EL (cell line): ENCODE measurements around the gene RABAC1.
A peak's percentile ranks its signal among the peaks of the same experiment; 100 is the strongest.
"Not testable (repeated sequence)": the region's sequence is repeated elsewhere in the genome, so short reads cannot be mapped to it uniquely, and the experiment has no call there.

ENCODE experiments used
- DNase-seq: peaks from one replicate; pipeline ENCODE4 v3.0.0-alpha.2; 2016

The RABAC1 gene

DNA sequence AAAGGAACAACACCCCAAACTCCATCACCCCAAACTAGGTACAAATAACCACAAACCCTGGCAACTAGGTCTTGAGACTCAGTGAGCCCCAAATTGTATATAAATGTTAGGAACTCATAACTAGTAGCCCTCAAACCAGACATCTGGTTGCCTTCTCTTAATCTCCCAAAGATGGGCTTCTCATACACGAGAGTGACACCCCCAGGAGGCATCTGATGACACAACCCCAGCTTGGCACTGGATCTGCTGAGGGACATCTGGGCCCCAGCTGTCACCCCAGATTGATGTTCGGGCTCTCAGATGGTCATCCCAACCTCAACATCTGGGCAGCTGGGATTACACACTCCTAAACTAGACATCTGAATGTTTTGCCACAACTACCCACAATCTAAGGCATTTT, 14.8 kb downstream of the RABAC1 start:
- peak; percentile 44 for DNase-seq

DNA sequence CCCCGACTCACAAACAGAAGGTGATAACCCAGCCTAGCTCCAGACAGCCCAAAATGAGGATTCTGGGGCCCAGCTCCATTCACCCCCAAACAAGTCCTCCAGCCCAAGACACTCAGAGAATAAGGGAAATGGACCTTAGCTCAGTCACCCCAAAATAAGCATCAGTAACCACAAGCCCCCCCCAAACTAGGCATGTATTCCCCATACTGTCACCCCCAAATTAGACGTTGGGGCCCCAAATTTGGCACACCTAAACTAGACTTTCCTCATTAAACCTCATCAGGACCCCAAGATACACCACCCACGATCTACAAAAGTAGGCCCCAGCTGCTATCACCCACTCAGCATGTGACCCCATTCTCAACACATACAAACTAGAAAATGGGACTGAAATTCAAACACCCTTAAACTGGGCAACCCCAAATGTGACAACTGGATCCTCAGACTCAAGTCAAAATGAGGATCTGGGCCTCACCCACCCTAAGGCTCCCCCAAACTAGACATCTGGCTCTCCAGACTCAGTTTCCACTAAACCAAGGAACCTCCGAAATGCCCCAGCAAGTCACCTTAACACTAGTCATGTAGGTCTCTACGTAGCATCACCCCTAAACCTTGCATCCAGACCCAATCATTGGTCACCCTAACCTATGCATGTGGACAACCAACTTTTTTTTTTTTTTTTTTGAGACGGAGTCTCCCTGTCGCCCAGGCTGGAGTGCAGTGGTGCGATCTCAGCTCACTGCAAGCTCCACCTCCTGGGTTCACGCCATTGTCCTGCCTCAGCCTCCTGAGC, 17.5 kb downstream of the RABAC1 start:
- no peak for DNase-seq

DNA sequence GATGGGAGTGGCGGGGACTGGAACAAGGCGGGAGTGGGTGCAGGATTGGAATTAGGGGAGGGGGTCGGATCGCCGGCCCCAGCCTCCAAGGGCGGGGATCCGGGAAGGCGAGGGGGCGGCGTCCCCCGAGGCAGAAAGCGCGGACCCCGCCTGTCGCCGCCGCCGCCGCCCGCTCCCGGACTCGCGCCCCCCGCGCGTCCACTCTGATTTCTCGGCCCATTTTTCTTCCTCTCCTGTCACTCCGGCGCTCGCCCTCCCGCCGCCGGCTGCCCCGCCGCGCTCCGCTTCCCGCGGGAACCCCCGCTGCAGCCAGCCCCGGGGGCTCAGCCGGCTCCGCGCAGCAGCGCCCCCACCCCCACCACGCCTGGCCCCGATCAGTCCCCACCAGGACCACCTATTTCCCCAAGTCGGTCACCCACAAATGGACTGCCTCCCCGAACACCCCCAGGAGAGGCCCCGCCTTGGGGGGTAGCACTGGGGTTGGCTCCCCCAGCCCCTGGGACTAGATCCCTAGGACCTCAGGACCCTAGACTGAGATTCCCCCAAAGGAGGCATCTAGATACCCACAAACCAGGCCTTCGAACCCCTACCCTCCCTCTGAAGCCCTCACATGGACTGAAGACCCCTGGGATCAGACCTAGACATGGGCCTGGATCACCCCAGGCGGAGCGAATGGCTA, 18.3 kb downstream of the RABAC1 start:
- no peak for DNase-seq

DNA sequence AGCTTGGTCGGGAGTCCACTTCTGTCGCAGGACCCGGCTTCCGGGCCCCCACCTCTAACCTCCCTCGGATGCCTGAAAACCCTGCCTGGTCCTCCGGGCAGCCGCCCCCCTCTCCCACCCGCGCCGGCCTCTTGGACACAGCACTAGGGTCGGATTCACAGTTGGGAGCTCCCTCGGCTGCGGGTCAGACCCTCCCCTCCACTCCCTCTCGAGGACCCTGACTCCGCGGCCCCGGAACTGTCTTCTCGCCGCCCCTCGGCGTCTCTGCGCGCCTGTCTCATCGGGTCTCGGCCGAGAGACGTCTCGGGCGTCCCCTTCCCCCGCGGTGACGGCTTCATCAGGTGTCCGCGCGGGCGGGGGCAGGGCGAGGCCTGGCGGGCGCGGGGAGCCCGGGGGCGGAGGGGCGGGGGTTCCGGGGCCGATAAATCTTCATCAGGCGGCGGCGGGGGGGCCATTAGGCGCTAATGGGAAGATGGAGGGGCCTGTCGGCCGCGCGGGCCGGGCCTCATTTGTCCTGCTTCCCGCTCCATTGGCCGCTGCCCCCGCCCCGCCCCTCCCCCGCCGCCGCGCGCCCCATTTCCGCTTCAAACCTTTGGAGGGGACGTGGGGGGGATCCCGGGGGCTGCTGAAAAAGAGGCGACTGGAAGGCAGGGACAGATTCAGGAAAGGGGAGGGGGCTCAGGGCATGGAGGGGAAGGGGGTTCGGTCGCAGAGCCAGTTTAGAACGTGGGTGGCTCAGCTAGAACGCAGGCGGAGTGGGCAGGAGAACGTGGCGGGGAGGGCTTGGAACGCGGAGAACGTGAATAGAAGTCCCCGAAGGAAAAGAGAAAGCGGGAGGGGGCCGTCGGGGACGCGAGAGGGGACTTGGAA, 19.0 kb downstream of the RABAC1 start:
- peak; percentile 57 for DNase-seq

DNA sequence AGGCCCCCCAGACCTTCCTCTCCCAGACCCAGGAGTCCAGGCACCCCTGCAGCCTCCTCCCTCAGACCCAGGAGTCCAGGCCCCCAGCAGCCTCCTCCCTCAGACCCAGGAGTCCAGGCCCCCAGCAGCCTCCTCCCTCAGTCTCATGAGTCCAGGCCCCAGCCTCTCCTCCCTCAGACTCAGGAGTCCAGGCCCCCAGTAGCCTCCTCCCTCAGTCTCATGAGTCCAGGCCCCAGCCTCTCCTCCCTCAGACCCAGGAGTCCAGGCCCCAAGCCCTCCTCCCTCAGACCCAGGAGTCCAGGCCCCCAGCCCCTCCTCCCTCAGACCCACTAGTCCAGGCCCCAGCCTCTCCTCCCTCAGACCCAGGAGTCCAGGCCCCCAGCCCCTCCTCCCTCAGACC, 19.9 kb downstream of the RABAC1 start:
- not testable (repeated sequence) for DNase-seq

DNA sequence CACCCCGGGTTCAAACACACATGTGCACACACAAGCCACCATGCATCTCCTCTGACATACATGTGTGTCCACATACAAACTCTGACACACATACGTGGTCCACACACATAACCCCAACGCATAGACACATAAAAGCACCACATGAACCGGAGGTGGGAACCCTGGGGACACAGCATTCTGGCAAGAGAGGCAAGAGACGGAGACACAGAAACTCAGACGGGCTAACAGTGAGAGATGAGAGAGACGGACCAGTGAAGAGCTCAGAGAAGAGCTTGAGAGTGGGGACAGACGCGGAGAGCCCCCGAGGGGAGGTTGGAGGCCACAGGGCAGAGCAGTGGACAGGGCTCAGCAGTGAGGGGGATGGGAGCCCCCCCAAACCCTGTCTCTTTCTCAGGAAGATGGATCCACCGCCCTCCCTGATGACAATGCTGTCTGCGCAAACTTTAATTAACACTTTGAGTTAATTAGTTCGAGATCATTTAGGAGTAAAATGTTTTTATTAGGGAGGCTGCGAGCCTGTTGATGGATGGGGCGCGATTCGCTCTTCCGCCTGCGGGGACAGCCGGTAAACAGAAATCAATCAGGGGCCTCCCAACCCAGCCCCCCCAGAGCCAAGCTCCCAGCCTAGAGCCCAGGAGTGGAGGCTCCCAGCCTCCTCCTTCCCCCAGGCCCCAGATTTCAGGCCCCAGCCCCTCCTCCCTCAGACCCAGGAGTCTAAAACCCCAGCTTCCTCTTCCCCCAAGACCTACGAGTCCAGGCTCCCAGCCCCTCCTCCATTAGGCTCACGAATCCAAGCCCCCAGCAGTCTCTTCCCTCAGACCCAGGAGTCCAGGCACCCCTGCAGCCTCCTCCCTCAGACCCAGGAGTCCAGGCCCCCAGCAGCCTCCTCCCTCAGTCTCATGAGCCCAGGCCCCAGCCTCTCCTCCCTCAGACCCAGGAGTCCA, 21.3 kb downstream of the RABAC1 start:
- no peak for DNase-seq

DNA sequence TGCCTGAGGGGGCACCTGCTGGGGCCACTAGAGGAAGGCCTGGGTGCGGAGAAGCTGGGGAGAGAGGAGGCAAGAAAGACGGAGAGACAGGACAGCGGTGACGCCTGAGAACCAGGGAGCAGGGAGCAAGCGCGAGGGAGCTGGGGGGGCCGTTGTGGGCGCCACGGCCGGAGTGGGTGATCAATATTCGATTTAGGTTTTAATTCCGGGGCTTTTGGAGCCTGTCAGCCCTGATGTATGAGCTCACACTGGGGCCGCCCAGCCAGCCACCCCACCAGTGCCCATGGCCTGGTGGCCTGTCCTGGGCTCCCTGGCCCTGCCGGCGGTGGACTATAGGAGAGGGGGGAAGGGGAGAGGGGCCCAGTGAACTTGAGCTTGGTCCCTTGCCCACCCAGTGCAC, 22.2 kb downstream of the RABAC1 start:
- no peak for DNase-seq

DNA sequence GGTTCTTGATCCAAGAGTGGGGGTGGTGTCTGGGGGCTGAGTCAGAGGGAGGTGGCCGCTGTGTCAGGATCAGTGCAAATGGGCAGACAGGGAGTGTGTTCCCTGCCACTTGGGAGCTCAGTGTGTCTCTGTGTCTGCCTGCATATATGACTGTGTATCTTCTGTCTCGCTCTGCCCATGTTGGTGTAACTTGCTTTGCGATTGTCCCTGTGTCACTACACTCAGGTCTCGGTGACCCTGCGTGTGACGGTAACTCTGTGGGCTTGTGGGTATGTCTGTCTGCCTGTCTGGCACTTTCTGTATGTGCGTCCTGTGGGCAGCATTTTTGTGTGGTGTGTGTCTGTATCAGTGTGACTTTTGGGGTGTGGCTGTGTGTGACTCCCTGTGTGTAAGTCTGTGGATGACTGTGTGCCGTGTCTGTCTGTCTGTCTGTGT, 22.7 kb downstream of the RABAC1 start:
- peak; percentile 44 for DNase-seq

DNA sequence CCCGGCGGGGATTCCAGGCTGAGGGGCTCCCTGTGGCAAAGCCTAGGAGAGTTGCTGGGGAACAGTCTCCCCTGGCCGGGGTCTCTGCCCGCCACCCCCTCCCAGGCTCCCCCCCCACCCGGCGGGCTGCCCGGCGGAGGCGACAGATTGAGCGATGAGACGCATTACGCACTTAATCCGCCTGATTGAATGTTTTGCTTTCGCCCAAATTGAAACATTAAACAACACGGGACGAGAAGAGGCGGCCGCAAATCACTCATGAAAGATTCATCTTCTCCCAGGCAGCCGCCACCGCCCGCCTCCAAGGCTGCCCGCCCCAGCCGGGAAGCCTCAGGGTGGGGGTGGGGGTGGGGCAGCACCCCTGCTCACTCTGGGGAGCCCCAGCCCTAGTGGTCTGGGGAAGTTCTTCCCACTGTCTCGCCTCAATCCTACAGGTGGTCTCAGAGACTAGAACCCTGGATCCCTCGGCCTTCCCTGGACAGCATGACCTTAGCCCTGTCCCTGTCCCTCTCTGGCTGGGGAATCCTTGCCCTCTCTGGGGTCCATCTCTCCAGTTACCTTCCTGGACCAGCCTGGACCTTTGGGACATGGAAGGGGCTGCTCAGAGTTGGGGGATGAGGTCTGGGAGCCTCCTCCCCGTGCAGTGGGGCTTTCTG, 23.2 kb downstream of the RABAC1 start:
- DNase-seq = peak; percentile 30

DNA sequence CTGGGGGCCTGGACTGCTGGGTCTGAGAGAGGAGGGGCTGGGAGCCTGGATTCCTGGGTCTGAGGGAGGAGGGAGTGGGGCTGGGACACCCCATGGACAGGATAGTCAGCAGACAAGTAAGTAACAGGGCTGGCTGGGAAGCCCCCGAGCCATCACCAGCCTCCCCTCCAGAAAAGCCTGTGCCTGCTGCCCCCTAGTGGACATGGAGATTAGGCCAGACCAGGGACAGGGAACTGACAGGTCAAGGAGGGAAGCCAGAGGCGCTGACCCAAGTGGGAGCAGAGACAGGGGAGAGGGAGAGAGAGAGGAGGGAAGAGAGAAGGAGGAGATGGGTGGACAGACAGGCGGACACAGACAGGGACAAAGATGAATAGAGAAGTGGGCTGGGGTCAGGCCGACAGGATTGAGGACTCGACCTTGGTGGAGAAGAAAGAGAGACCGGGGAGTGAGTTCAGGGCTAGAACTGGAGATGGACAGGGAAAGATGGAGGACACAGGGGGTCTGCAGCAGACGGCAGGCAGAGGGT, 24.2 kb downstream of the RABAC1 start:
- peak; percentile 60 for DNase-seq

DNA sequence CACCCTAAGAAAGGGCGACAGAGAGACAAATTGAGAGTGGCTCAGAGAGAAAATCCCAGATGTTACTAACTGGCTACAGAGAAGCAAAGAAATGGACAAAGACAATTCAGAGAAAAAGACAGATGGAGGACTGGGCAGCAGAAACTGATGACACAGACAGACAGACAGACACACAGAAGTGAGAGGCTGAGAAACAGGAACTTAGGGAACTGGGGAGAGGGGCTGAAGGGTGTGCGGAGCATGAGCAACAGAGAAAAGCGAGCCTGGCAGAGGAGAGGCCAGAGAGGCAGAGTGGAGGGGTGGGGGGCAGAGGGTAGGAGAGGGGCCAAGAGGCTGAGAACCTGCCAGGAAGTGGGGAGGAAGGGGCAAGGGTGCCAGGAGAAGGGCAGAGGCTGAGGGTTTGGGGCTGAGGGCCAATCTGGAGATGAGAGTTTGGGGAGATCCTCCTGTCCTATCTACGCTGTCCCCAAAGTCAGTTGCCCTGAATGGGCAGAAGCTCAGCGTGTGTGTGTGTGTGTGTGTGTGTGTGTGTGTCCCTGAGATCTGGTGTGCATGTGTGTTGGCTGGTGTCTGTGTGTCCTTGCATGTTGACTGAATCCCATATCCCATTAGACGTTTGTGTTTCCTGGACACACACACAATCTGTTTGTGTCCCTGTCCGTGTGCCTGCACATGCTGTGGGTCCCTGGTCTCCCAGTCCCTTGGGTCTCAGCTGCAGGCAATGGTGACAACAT, 25.3 kb downstream of the RABAC1 start:
- DNase-seq = no peak

DNA sequence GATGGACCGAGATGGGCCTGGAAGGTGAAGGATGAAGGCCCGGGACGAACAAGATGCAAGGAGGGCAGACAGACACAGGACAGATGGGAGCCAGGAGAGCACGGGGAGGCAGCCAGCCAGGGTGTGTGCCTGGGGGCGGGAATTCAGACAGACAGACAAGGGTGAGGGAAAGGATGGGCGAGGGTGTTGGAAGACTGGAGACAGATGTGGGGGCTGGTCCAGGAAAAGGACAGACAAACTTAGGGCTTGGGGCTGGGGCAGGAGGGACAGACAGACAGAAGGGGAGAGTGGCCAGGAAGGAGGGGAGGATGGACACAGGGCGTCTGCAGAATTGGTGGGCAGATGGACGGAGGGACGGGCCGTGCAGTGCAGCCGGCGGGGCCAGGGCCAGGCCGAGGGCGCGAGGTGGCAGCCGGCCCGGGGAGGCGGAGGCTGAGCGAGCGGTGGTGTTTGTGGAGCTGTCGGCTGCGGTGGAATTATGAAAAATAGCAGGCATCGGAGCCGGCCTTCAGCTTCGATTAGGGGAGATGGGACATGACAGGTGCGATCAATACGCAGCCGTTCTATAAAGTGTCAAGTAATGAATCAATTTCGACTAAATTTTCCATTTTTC, 26.3 kb downstream of the RABAC1 start:
- DNase-seq = no peak

DNA sequence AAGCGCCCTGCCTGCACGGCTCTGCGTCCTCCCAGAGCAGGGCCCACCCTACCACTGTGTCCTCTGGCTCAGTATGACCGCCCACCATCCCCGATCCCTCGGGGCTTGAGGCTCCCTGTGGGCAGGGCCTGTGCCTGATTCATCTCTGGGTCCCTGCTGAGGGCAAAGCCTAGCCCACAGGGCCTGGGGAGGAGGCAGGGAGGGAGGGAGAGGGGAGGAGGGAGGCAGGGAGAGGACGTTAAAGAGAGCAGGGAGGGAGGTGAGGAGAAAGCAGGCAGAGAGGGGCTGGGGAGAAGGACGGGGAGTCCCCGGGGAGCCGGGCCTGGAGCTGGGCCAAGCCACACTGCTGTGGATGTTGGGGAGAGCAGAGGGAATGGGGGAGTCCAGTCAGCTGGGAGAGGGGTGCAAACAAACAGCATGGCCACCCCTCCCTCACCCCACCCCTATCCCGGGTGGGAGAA, 26.8 kb downstream of the RABAC1 start:
- DNase-seq = no peak

DNA sequence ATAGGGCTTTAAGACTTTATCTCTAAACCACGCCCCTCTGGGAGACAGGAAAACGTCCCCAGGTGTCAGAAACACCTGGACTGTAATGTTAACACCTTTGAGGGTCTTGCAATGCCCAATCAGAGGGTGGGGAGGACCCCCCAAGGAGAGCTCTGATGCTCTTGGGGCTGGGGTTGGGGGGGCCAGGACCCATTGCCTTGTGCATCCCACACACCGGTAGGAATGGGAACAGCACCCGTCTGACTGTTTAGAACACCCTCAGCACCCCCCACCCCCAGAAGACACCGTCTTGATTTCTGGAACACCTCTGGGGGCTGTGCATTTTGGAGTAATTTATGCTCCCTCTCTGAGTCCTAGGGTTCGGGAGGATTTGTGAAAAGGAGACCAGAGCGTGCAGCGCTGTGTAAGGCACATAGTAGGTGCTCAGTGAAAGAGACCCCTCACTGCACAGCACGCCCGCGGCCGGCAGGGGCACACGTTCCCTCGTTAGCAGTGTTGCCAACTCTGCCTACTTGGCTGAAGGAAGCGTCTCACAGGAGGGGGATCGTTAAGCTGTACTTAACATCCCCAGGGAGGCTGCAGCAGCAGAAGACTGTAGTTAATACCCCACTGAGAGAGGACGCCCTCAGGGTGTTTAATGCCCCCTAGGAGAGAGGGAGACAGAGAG, 28.1 kb downstream of the RABAC1 start:
- DNase-seq = no peak

DNA sequence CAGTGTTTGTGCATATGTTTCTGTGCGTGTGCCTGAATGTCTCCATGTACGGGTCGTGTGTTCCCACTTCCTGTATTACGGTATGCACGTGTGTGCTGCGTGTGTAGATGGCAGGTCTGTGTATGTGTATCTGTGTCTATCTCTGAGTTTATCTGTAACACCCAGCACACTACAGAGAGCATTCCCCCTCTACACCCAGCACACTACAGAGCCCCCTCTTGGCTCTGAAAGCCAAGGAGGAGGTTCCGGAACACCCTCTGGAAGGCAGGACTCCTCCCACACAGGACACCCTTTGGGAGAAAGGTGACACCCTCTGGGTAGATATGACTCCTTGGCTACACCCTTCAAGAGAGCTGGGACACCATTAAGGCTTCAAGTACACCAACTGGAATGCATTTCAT, 28.8 kb downstream of the RABAC1 start:
- no peak for DNase-seq

DNA sequence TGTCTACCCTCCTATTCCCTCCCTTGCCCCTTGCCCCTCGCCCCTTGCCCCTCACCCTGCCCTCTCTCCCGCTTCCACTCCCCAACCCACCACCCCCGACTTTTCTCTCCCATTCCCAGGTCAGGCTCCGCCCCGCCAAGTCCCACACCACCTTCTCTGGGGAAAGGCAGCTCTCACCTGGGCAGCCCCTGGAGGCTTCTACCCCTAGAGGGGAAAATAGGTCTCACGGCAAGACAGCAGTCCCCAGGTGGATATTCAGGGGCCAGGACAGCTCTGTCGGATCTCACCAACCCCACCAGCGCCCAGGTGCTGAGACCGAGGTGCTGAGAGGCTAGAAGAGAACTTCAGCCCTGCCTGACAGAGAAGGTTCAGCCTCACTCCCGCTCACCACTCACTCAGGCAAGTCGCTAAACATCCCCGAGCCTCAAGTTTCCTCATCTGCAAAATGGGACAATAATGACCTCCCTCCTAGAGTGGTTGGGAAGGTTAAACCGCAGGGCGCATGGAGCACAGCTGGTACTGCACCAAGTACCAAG, 29.5 kb downstream of the RABAC1 start:
- DNase-seq = no peak

DNA sequence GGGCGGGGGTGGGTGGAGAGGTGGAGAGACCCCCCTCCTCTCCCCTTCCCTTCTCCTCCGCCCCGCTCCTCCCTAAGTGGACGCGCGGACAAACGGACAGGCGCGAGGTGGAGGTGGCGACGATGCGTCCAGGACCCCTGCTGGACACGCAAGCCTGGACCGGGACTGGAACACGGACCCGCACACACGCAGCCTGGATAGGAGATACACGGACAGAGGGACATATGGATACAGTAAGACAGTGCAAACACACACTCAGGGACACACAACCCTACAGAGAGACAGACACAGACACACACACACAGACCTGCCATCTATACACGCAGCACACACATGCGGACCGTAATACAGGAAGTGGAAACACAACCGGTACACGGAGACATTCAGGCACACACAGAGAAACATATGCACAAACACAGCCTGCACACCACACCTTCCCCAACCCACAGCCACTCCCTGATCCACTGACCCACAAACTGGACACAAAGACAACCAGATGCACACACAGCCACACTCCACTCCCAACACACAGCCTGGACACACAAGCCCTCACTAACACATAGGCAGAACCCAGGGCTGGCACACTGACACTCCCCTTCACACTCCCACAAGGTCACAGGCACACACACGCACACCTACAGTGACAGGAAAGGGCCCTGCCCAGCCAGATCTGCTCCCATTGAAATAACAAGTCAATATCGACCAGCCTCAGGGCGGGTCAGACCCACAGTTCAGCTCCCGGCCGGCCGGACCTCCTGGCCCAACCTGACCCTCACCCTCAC, 30.2 kb downstream of the RABAC1 start:
- no peak for DNase-seq

DNA sequence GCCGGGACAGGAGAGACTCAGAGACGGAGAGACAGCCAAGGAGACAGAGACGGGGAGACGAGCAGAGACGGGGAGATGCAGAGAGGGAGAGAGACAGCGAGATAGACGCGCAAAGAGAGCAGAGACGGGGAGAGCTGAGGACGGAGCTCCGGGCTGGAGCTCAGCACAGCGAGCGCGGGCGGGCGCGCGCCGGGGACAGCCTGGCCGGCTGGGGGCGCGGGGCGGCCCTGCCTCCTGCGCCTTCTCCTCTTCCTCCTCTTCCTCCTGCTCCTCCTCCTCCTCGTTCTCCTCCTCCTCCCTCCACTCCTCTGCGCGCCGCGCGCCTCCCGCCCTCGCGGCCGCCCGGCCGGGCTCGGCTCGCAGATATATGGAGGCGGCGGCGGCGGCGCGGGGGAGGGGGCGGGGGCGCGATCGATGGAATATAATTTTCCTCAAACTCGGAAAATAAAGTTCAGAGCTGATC, 30.9 kb downstream of the RABAC1 start, which contains the start of gene ERFL:
ERFL (minus strand) TSS at position 229 of the 463 bp plus-strand sequence. CDS start 15,530 bp downstream, outside the sequence.
- DNase-seq = peak; percentile 31
